ENCODE results near the gene KCNK4. TPM values are rescaled to one million over a fixed set of nuclear protein-coding genes. Genes with fewer than 3 reads are reported as not detected.
"Not testable (repeated sequence)": the region's sequence is repeated elsewhere in the genome, so short reads cannot be mapped to it uniquely, and the experiment has no call there.

KCNK4 gene
- polyA plus RNA-seq, 3 donors, result not detected

GRCh38 chr11:64306876-64307622 is 15.9 kb downstream of the KCNK4 start:
- H3K79me2 ChIP-seq (ENCODE audit: insufficient read depth, low read length), result peaks cover 54% of the 10 kb centered on the region
- H2AFZ ChIP-seq (ENCODE audit: insufficient read depth, low read depth, low read length, poor library complexity, severe bottlenecking), result no peak overlapping the region
- Mint-ChIP-seq H3K9me3 (no peaks in the 10 kb centered on the region), H3K36me3 (peaks cover 12 to 32% of the 10 kb centered on the region in 2 donors), H3K4me1 (peaks cover 35% of the 10 kb centered on the region), H3K27me3 (ENCODE audit: low read depth in 3 of 3) (peaks cover 4 to 5% (median 5%) of the 10 kb centered on the region in 3 donors), H3K4me3 (peak overlapping the region; percentile 96 to 97), H3K27ac (peak overlapping the region in 6 of 7 donors; percentile 50 to 97 (median 94))
- no peaks in the 10 kb centered on the region for H3K9me3 ChIP-seq (replicated peaks in 1 of 2; ENCODE audit: control insufficient read depth in 1 of 2, insufficient read depth in 1 of 2, low read length in 2 of 2)
- WGBS (ENCODE audit: insufficient coverage), result 74% methylated on average over 12 of the region's 15 CpGs
- no peak overlapping the region for H3K9ac ChIP-seq (ENCODE audit: insufficient read depth, low read length, poor library complexity, severe bottlenecking)
- intact Hi-C loops (cut with micrococcal nuclease), result loop anchor here in 1 of 2 donors (5.0 kb wide), 1 partner anchor 35 kb away; the partner anchor contains the start of gene CCDC88B
- H3K4me2 ChIP-seq (replicated peaks; ENCODE audit: extremely low read depth, low read length, poor library complexity, severe bottlenecking), result peak overlapping the region; percentile 97
- TF ChIP-seq CTCF (IDR thresholded peaks at IDR 0.05), result no peak
- H3K27me3 ChIP-seq (ENCODE audit: control insufficient read depth in 2 of 2, insufficient read depth in 2 of 2, low read length in 2 of 2), result no peaks in the 10 kb centered on the region
- peaks cover 49% of the 10 kb centered on the region for H4K20me1 ChIP-seq (ENCODE audit: insufficient read depth, low read length)
- peak overlapping the region; percentile 46 to 91 (median 90) for H3K4me3 ChIP-seq (replicated peaks in 1 of 3; ENCODE audit: low read depth in 2 of 3, low read length in 3 of 3)
- no peak for DNase-seq
- peaks cover 26 to 30% of the 10 kb centered on the region in 2 donors for H3K4me1 ChIP-seq (ENCODE audit: control insufficient read depth in 1 of 2, insufficient read depth in 2 of 2, low read length in 2 of 2)
- peak overlapping the region; percentile 78 to 80 for H3K27ac ChIP-seq (ENCODE audit: low read depth in 1 of 2, low read length in 2 of 2)
- H3K36me3 ChIP-seq (replicated peaks in 1 of 2; ENCODE audit: control insufficient read depth in 1 of 2, insufficient read depth in 2 of 2, low read length in 2 of 2), result peaks cover 9 to 22% of the 10 kb centered on the region in 2 donors

- WGBS (ENCODE audit: insufficient coverage), result 93% methylated on average over 3 of the region's 5 CpGs
- H3K36me3 Mint-ChIP-seq, result peaks cover 18 to 40% of the 10 kb centered on the region in 2 donors
Measured at GRCh38 chr11:64307795-64308194, 16.7 kb downstream of the KCNK4 start.

More at GRCh38 chr11:64307795-64308194, 16.7 kb downstream of the KCNK4 start:
- peaks cover 14 to 27% of the 10 kb centered on the region in 2 donors for H3K36me3 ChIP-seq (replicated peaks in 1 of 2; ENCODE audit: control insufficient read depth in 1 of 2, insufficient read depth in 2 of 2, low read length in 2 of 2)
- peaks cover 56% of the 10 kb centered on the region for H4K20me1 ChIP-seq (ENCODE audit: insufficient read depth, low read length)
- intact Hi-C loops (cut with micrococcal nuclease), result loop anchor here in 1 of 2 donors (5.0 kb wide), 1 partner anchor 35 kb away; the partner anchor contains the start of gene CCDC88B
- not testable (repeated sequence) for H3K4me3 Mint-ChIP-seq; H3K9me3 ChIP-seq (replicated peaks in 1 of 2; ENCODE audit: control insufficient read depth in 1 of 2, insufficient read depth in 1 of 2, low read length in 2 of 2); H3K27me3 ChIP-seq (ENCODE audit: control insufficient read depth in 2 of 2, insufficient read depth in 2 of 2, low read length in 2 of 2); DNase-seq; H3K4me3 ChIP-seq (replicated peaks in 1 of 3; ENCODE audit: low read depth in 2 of 3, low read length in 3 of 3); H3K9ac ChIP-seq (ENCODE audit: insufficient read depth, low read length, poor library complexity, severe bottlenecking); H2AFZ ChIP-seq (ENCODE audit: insufficient read depth, low read depth, low read length, poor library complexity, severe bottlenecking); H3K27me3 Mint-ChIP-seq (ENCODE audit: low read depth in 3 of 3); H3K9me3 Mint-ChIP-seq; H3K4me2 ChIP-seq (replicated peaks; ENCODE audit: extremely low read depth, low read length, poor library complexity, severe bottlenecking); H3K27ac ChIP-seq (ENCODE audit: low read depth in 1 of 2, low read length in 2 of 2)
- Mint-ChIP-seq H3K4me1 (peaks cover 36% of the 10 kb centered on the region), H3K27ac (peak overlapping the region in 3 of 7 donors; percentile 1 to 63 (median 50))
- peaks cover 61% of the 10 kb centered on the region for H3K79me2 ChIP-seq (ENCODE audit: insufficient read depth, low read length)
- peaks cover 26 to 30% of the 10 kb centered on the region in 2 donors for H3K4me1 ChIP-seq (ENCODE audit: control insufficient read depth in 1 of 2, insufficient read depth in 2 of 2, low read length in 2 of 2)
